Stimulated activated CD8-positive, alpha-beta memory T cell treated with anti-CD3 and anti-CD28 coated beads, Interleukin-12 subunit alpha, Interleukin-12 subunit beta, amount 100 ng/mL, for 24 hours (primary cell): ENCODE results near the gene TSEN54.

Experiments
- DNase-seq: peaks from one replicate; pipeline ENCODE4 v3.0.0-alpha.2; 2020; ENCODE audit errors: extremely low read depth

The TSEN54 gene

GRCh38 chr17:75565618-75566017 lies 49.3 kb downstream of the TSEN54 start:
- no peak for DNase-seq

- DNase-seq: no peak
Observed at GRCh38 chr17:75566416-75566815, 50.1 kb downstream of the TSEN54 start.

GRCh38 chr17:75566834-75567233 lies 50.5 kb downstream of the TSEN54 start:
- DNase-seq: no peak

GRCh38 chr17:75568412-75569255 lies 52.3 kb downstream of the TSEN54 start:
- DNase-seq: no peak

- no peak for DNase-seq
Observed at GRCh38 chr17:75570034-75570676, 53.8 kb downstream of the TSEN54 start.

- DNase-seq: no peak
Observed at GRCh38 chr17:75570772-75571171, 54.4 kb downstream of the TSEN54 start.

GRCh38 chr17:75571197-75571884 lies 55.0 kb downstream of the TSEN54 start:
- DNase-seq: no peak

- no peak for DNase-seq
Observed at GRCh38 chr17:75571885-75572215, 55.5 kb downstream of the TSEN54 start.

GRCh38 chr17:75572713-75573539 lies 56.6 kb downstream of the TSEN54 start:
- DNase-seq: no peak

GRCh38 chr17:75573540-75573957 lies 57.2 kb downstream of the TSEN54 start:
- no peak for DNase-seq

GRCh38 chr17:75573994-75574393 lies 57.7 kb downstream of the TSEN54 start:
- no peak for DNase-seq
